Gastrocnemius medialis (tissue), 4 donors: ENCODE data around the gene HMCN2.

ENCODE experiments used
- POLR2A ChIP-seq, 2 donors: fragments of 450-650 bp; IDR thresholded peaks; one replicate each; pipeline ENCODE4 v1.6.1; 2017; ENCODE audit warnings: antibody characterized with exemption in 2 of 2, mild to moderate bottlenecking in 2 of 2, moderate library complexity in 2 of 2
- TF ChIP-seq, protein P1 (sequence below), 5 experiments: fragments of 450-650 bp in 3 of 5; fragments of 200-600 bp in 2 of 5; sonication (generic) in 2 of 5; IDR thresholded peaks in 4 of 5; conservative IDR thresholded peaks in 1 of 5; 1 replicate in 4 of 5; 2 replicates in 1 of 5; pipeline ENCODE4 v1.5.1; 2016 to 2019; ENCODE audit warnings: antibody characterized with exemption in 5 of 5, mild to moderate bottlenecking in 3 of 5, moderate library complexity in 3 of 5

DNA sequence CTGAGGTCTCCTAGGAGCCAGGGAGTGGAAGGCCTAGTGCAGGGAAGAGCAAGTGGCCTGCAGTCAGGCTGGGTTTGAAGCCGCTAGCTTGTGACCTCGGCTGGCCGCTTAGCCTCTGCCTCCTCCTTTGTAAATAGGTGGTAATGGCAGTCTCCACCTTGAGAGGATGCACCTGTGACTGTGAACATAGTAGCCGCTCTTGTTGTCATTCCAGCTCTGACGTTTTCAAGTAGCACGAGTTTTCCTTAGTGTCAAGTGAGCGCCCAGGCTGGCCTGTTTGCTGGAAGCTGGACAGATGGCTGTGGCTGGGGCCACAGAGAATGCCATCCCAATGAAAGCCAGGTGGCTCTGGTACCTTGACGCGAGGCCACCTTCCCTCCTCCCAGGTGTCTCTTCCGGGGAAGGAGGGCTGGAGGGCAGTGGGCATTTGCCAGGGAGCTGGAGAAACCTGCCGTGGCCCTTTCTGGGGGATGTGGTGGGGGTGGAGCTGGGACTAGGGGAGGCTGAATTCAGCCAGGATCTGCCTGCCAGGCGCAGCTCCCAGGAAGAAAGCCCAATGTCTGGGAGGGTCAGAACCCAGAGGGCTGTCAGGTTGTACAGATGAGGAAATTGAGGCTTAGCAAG lies 181.7 kb downstream of the HMCN2 start:
- TF ChIP-seq, protein P1, sequence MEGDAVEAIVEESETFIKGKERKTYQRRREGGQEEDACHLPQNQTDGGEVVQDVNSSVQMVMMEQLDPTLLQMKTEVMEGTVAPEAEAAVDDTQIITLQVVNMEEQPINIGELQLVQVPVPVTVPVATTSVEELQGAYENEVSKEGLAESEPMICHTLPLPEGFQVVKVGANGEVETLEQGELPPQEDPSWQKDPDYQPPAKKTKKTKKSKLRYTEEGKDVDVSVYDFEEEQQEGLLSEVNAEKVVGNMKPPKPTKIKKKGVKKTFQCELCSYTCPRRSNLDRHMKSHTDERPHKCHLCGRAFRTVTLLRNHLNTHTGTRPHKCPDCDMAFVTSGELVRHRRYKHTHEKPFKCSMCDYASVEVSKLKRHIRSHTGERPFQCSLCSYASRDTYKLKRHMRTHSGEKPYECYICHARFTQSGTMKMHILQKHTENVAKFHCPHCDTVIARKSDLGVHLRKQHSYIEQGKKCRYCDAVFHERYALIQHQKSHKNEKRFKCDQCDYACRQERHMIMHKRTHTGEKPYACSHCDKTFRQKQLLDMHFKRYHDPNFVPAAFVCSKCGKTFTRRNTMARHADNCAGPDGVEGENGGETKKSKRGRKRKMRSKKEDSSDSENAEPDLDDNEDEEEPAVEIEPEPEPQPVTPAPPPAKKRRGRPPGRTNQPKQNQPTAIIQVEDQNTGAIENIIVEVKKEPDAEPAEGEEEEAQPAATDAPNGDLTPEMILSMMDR (IDR thresholded peaks at IDR 0.05 in 4 of 5, conservative IDR thresholded peaks at IDR 0.05 in 1 of 5): no peak
- no peak for TF ChIP-seq POLR2A (IDR thresholded peaks at IDR 0.05)
